Measurements from ENCODE around the gene LSM7. TPM values are rescaled to one million over a fixed set of nuclear protein-coding genes. Genes with fewer than 3 reads are reported as not detected.
A peak's percentile ranks its signal among the peaks of the same experiment; 100 is the strongest.

Gene LSM7
- polyA plus RNA-seq, 3 donors from 2014 or later = 163 to 285 (median 170) TPM

DNA sequence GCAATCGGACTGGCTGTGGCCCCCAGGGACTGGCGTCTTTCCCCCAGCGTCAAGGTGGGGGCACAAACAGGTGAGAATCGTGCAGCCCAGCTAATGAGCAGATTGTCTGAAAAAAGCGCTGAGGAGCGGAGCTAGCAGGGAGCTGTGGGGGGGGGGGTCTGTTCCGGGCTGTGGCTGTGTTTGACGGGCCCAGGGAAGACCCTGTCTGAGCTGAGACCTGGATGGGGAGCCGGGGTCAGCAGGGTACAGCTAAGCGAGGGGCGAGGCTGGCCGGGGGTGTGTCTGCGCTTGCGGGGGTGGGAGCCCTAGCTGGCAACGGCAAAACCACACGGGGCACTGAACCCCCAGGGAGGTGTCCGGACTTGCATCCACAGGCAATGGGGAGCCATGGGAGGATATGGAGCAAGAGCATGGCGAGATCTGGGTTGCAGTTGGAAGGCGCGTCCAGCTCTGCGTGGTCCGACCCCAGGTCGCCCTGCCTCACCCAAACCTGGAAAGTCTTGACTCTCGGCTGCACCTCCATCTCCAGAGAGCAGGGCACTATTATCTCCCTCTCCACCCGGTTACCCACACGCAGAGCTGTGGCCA, 25.1 kb downstream of the LSM7 start:
- Mint-ChIP-seq H3K36me3 (no peaks in the 10 kb centered on the region), H3K27ac (peak overlapping the region in 3 of 6 donors; percentile 45 to 74 (median 59)), H3K4me3 (peak overlapping the region; percentile 70 to 85 (median 71)), H3K9me3 (no peaks in the 10 kb centered on the region), H3K4me1 (peaks cover 7 to 20% of the 10 kb centered on the region in 2 donors), H3K27me3 (ENCODE audit: low read depth in 3 of 3) (peaks cover 18 to 24% (median 23%) of the 10 kb centered on the region in 3 donors)
- no peak for DNase-seq

DNA sequence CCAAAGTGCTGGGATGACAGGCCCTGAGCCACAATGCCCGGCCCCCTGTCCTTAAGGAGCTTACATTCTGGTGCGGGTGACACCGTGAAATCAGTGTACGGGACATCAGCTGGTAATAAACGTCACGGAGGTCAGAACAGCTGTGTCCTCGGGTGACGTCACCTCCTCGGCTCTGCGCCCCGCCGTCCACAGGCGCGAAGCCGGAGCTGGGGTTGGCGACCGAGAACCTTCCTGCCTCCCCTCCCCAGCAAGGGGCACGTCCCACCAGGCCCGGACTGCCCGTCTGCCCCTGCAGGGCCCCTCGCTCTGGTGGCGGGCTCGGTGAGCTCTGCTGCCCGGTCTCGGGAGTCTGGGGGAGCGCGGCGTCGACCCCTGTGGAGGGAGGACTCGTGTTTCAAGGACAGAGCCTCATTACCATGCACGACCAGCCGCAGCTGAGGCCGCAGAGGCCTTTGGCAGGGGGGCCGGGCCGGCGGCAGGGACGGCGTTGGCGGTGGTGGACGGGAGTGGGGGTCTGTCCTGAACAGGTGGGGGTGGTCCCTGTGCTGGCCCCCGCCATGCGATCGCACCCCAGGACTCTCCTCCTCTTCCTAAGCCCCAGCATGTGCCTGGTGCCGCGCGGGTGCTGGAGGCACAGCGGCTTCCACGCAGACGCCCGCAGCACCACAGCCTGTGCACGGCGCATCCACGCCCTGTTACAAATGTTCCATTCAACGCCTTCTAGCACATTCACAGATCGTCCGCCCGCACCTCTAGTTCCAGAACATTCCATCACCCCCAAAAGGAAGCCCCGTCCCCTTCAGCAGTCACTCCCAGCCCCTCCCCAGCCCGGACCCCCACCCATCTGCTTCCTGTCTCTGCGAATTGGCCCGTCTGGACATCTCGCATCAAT, 25.8 kb downstream of the LSM7 start:
- H3K9me3 Mint-ChIP-seq = no peaks in the 10 kb centered on the region
- H3K4me3 Mint-ChIP-seq = peak overlapping the region; percentile 70 to 85 (median 71)
- peak overlapping the region in 5 of 6 donors; percentile 35 to 83 (median 59) for H3K27ac Mint-ChIP-seq
- H3K4me1 Mint-ChIP-seq = peaks cover 7 to 20% of the 10 kb centered on the region in 2 donors
- DNase-seq = peak; percentile 62 to 66 (median 65)
- peaks cover 18 to 24% (median 23%) of the 10 kb centered on the region in 3 donors for H3K27me3 Mint-ChIP-seq (ENCODE audit: low read depth in 3 of 3)
- no peaks in the 10 kb centered on the region for H3K36me3 Mint-ChIP-seq

DNA sequence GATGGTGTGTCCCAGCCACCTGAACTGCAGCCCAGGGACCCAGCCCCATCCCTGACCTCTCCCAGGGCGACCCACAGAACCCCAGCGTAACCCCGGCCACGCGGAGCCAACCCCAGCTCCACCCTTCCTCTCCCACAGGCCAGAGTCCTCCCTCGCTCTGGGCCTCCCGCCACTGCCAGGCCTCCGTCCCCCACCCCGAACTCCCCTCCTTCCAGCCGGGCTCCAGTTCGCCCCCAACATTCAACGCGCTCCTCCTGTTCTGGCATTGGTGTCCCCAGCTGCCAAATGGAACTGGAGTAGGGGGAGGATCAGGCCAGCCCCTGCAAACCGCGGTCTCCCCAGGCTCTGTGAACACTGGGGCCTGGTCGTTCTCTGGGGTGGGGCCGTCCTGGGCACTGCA, 27.9 kb downstream of the LSM7 start:
- Mint-ChIP-seq H3K9me3 (no peaks in the 10 kb centered on the region), H3K4me1 (peaks cover 7 to 20% of the 10 kb centered on the region in 2 donors), H3K4me3 (no peak overlapping the region), H3K36me3 (no peaks in the 10 kb centered on the region), H3K27ac (no peak overlapping the region), H3K27me3 (ENCODE audit: low read depth in 3 of 3) (peaks cover 12 to 14% (median 13%) of the 10 kb centered on the region in 3 donors)
- DNase-seq = no peak

GRCh38 chr19:2296141-2296540, 32.2 kb downstream of the LSM7 start:
- no peak for DNase-seq
- H3K36me3 Mint-ChIP-seq = peaks cover 0 to 3% (median 0%) of the 10 kb centered on the region in 3 donors
- H3K9me3 Mint-ChIP-seq = no peaks in the 10 kb centered on the region
- peaks cover 2 to 5% (median 3%) of the 10 kb centered on the region in 3 donors for H3K27me3 Mint-ChIP-seq (ENCODE audit: low read depth in 3 of 3)
- H3K4me1 Mint-ChIP-seq = peaks cover 6 to 16% of the 10 kb centered on the region in 2 donors
- no peak overlapping the region for H3K4me3 Mint-ChIP-seq
- H3K27ac Mint-ChIP-seq = no peak overlapping the region

GRCh38 chr19:2294687-2295335, 33.6 kb downstream of the LSM7 start:
- Mint-ChIP-seq H3K9me3 (no peaks in the 10 kb centered on the region), H3K4me1 (peaks cover 8 to 15% of the 10 kb centered on the region in 2 donors), H3K36me3 (peaks cover 0 to 3% (median 0%) of the 10 kb centered on the region in 3 donors), H3K27me3 (ENCODE audit: low read depth in 3 of 3) (peaks cover 4 to 11% (median 5%) of the 10 kb centered on the region in 3 donors), H3K27ac (peak overlapping the region in 2 of 6 donors; percentile 16 to 39), H3K4me3 (peak overlapping the region in 1 of 5 donors; percentile 13)
- DNase-seq = no peak

DNA sequence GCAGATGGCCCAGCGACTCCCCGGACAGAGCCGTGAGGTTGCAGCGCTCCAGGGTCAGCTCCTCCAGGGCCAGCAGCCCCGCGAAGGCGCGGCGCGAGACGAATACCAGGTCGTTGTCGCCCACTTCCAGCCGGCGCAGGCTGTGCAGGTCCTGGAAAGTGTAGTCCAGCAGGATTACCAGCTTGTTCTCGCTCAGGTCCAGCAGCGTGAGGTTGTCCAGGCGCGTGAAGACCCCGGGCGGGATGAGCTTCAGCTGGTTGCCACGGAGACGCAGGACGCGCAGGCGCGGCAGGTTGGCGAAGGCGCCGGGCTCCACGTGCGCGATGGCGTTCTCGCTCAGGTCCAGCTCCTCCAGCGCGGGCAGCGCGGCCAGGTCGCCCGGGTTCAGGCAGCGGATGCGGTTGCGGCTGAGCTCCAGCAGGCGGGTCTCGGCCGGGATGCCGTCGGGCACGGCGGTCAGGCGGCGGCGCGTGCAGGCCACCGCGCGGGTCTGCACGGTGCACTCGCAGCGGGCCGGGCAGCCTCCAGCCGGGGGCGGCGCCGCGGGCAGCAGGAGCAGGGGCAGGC, 37.1 kb downstream of the LSM7 start:
- H3K27ac Mint-ChIP-seq = no peak overlapping the region
- H3K27me3 Mint-ChIP-seq (ENCODE audit: low read depth in 3 of 3) = peaks cover 12 to 26% (median 17%) of the 10 kb centered on the region in 3 donors
- peaks cover 0 to 3% (median 0%) of the 10 kb centered on the region in 3 donors for H3K36me3 Mint-ChIP-seq
- H3K9me3 Mint-ChIP-seq = no peaks in the 10 kb centered on the region
- no peak for DNase-seq
- peaks cover 27 to 35% of the 10 kb centered on the region in 2 donors for H3K4me1 Mint-ChIP-seq
- H3K4me3 Mint-ChIP-seq = peak overlapping the region; percentile 73 to 84 (median 78)

GRCh38 chr19:2290441-2291184, 37.8 kb downstream of the LSM7 start:
- Mint-ChIP-seq H3K9me3 (no peaks in the 10 kb centered on the region), H3K36me3 (peaks cover 0 to 3% (median 0%) of the 10 kb centered on the region in 3 donors), H3K4me1 (peaks cover 27 to 35% of the 10 kb centered on the region in 2 donors), H3K27me3 (ENCODE audit: low read depth in 3 of 3) (peaks cover 10 to 27% (median 17%) of the 10 kb centered on the region in 3 donors), H3K27ac (peak overlapping the region; percentile 30 to 96 (median 63)), H3K4me3 (peak overlapping the region; percentile 73 to 84 (median 78))
- DNase-seq = peak; percentile 51 to 69 (median 68)

- Mint-ChIP-seq H3K4me1 (peaks cover 27 to 33% of the 10 kb centered on the region in 2 donors), H3K27ac (peak overlapping the region; percentile 92 to 99 (median 95)), H3K36me3 (no peaks in the 10 kb centered on the region), H3K9me3 (no peaks in the 10 kb centered on the region), H3K4me3 (peak overlapping the region; percentile 85 to 95 (median 91)), H3K27me3 (ENCODE audit: low read depth in 3 of 3) (peaks cover 7 to 27% (median 17%) of the 10 kb centered on the region in 3 donors)
- DNase-seq = peak; percentile 70 to 78 (median 77)
Measured at GRCh38 chr19:2289714-2290435, 38.5 kb downstream of the LSM7 start.

- Mint-ChIP-seq H3K9me3 (no peaks in the 10 kb centered on the region), H3K36me3 (no peaks in the 10 kb centered on the region), H3K4me3 (peak overlapping the region; percentile 85 to 95 (median 91)), H3K27ac (peak overlapping the region; percentile 92 to 99 (median 95)), H3K4me1 (peaks cover 25 to 32% of the 10 kb centered on the region in 2 donors), H3K27me3 (ENCODE audit: low read depth in 3 of 3) (peaks cover 7 to 27% (median 17%) of the 10 kb centered on the region in 3 donors)
- DNase-seq = peak in 1 of 3 donors; percentile 43
Measured at GRCh38 chr19:2288818-2289713, 39.3 kb downstream of the LSM7 start.

DNA sequence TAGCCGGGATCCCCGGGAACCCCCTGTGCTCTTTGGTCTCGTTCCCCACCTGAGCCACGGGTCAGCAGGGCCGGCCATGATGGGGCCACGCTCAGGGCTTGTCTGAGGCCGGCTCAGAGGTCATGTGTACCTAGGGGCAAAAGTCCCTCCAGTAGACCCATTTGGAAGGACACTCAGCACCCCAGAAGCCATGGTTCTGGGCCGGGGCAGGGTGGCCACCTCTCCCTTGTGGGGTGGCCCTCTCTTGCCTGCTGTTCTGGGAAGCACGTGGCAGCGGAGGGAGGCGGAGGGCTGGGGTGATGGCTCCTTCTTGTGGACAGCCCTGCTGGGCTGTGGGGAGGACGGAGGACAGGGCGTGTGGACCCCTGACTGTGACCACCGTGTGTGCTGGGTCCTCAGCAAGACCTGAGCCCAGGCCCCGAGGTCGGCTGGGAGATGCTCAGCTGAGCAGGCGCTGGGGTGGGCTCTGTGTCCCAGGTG, 40.0 kb downstream of the LSM7 start:
- H3K9me3 Mint-ChIP-seq = no peaks in the 10 kb centered on the region
- H3K4me3 Mint-ChIP-seq = peak overlapping the region; percentile 85 to 95 (median 91)
- H3K36me3 Mint-ChIP-seq = no peaks in the 10 kb centered on the region
- H3K27ac Mint-ChIP-seq = peak overlapping the region; percentile 92 to 99 (median 95)
- H3K27me3 Mint-ChIP-seq (ENCODE audit: low read depth in 3 of 3) = peaks cover 7 to 24% (median 15%) of the 10 kb centered on the region in 3 donors
- DNase-seq = no peak
- peaks cover 21 to 28% of the 10 kb centered on the region in 2 donors for H3K4me1 Mint-ChIP-seq

GRCh38 chr19:2287585-2288337, 40.6 kb downstream of the LSM7 start:
- H3K36me3 Mint-ChIP-seq = no peaks in the 10 kb centered on the region
- DNase-seq = no peak
- no peaks in the 10 kb centered on the region for H3K9me3 Mint-ChIP-seq
- peak overlapping the region in 2 of 5 donors; percentile 85 to 91 for H3K4me3 Mint-ChIP-seq
- peak overlapping the region; percentile 67 to 98 (median 94) for H3K27ac Mint-ChIP-seq
- H3K4me1 Mint-ChIP-seq = peaks cover 25 to 32% of the 10 kb centered on the region in 2 donors
- peaks cover 7 to 25% (median 18%) of the 10 kb centered on the region in 3 donors for H3K27me3 Mint-ChIP-seq (ENCODE audit: low read depth in 3 of 3)

All from immature natural killer cell (primary cell).